HCT116 (cell line): Measurements from ENCODE around the gene PFDN4. TPM values are rescaled to one million over a fixed set of nuclear protein-coding genes. Genes with fewer than 3 reads are reported as not detected.
A peak's percentile ranks its signal among the peaks of the same experiment; 100 is the strongest.

Experiments used
- ATAC-seq: fragments of 200-7000 bp; cut with Tn5 transposase; 2 replicates; pipeline ENCODE4 v1.9.1; 2020; ENCODE audit warnings: mild to moderate bottlenecking, moderate library complexity
- BruUV-seq: library from RNA; stranded (reverse); fragments of 400-500 nt; replicated peaks from 2 replicates; lab custom pipeline; 2021; lab: Mats Ljungman, UMichigan
- CTCF ChIA-PET: fragments of 300-600 bp; sonication (Branson Sonifier 250); formaldehyde crosslinking; loops from one replicate; lab custom pipeline; 2021; ENCODE audit warnings: antibody characterized with exemption; lab: Charles Lee
- POLR2A ChIA-PET: fragments of 300-600, 350-600 bp; sonication (Branson Sonifier 250); formaldehyde crosslinking; loops from one replicate; lab custom pipeline; 2021; ENCODE audit warnings: antibody characterized with exemption; lab: Charles Lee
- RAD21 ChIA-PET, 2 experiments: fragments of 300-600 bp; sonication (Branson Sonifier 250); formaldehyde crosslinking; loops; one replicate each; lab custom pipeline; 2023; ENCODE audit warnings: low total read pairs in 2 of 2; ENCODE audit not compliant: uncharacterized antibody in 2 of 2, unreplicated experiment in 2 of 2, low non-redundant PET in 1 of 2; lab: Charles Lee
- DNase-seq: peaks from one replicate; pipeline ENCODE4 v3.0.0-alpha.2; 2010; ENCODE audit warnings: low read depth, low spot score
- H2AFZ ChIP-seq: fragments of 200-600 bp; shearing (Covaris generic), sonication (generic); 2 replicates; pipeline ENCODE4 v1.6.1; 2017; ENCODE audit warnings: low read depth, mixed run types, mixed read lengths, antibody characterized with exemption, low read length; ENCODE audit not compliant: poor library complexity, severe bottlenecking
- H3K27ac ChIP-seq: 2 replicates; pipeline ENCODE4 v1.5.1; 2012; ENCODE audit warnings: low read depth, low read length
- H3K27me3 ChIP-seq: fragments of 200-600 bp; sonication (generic); 2 replicates; pipeline ENCODE4 v1.6.1; 2016; ENCODE audit warnings: mixed run types, low read length, mixed read lengths; ENCODE audit not compliant: insufficient read depth
- H3K36me3 ChIP-seq, 2 experiments: fragments of 200-500 bp in 1 of 2; fragments of 200-600 bp in 1 of 2; sonication (Bioruptor generic) in 1 of 2; sonication (generic) in 1 of 2; 2 replicates each; pipeline versions ENCODE4 v1.5.1 to v1.6.1; 2014 to 2016; ENCODE audit warnings: low read length in 2 of 2, inconsistent platforms in 1 of 2, mixed read lengths in 1 of 2, mixed run types in 1 of 2; ENCODE audit not compliant: insufficient read depth in 2 of 2, control insufficient read depth in 1 of 2
- H3K4me1 ChIP-seq, 2 experiments: fragments of 200-600 bp in 1 of 2; sonication (generic) in 1 of 2; 2 replicates each; pipeline versions ENCODE4 v1.5.1 to v1.6.1; 2012 to 2017; ENCODE audit warnings: low read length in 2 of 2, inconsistent platforms in 1 of 2, mild to moderate bottlenecking in 1 of 2, mixed read lengths in 1 of 2, mixed run types in 1 of 2, moderate library complexity in 1 of 2; ENCODE audit not compliant: insufficient read depth in 2 of 2, control insufficient read depth in 1 of 2
- H3K4me2 ChIP-seq: fragments of 200-600 bp; sonication (generic); 2 replicates; pipeline ENCODE4 v1.6.1; 2017; ENCODE audit warnings: mixed run types, low read length, mixed read lengths
- H3K4me3 ChIP-seq, 2 experiments: fragments of 200-600 bp in 1 of 2; sonication (generic) in 1 of 2; replicated peaks in 1 of 2; 2 replicates each; pipeline ENCODE4 v1.5.1; 2011 to 2016; ENCODE audit warnings: low read length in 2 of 2, control low read depth in 1 of 2, low read depth in 1 of 2, mild to moderate bottlenecking in 1 of 2, mixed read lengths in 1 of 2, mixed run types in 1 of 2
- H3K79me2 ChIP-seq: fragments of 200-600 bp; sonication (generic); 2 replicates; pipeline ENCODE4 v1.6.1; 2017; ENCODE audit warnings: mild to moderate bottlenecking, mixed run types, low read length, moderate library complexity, mixed read lengths; ENCODE audit not compliant: insufficient read depth
- H3K9ac ChIP-seq: fragments of 200-600 bp; sonication (generic); 2 replicates; pipeline ENCODE4 v1.6.1; 2016; ENCODE audit warnings: low read length, mixed read lengths
- H3K9me2 ChIP-seq: fragments of 200-600 bp; sonication (generic), shearing (Covaris generic); 2 replicates; pipeline ENCODE4 v1.6.1; 2017; ENCODE audit warnings: mixed run types, mild to moderate bottlenecking, moderate library complexity; ENCODE audit not compliant: insufficient read depth
- H3K9me3 ChIP-seq, 2 experiments: fragments of 200-500 bp in 1 of 2; fragments of 200-600 bp in 1 of 2; sonication (Bioruptor generic) in 1 of 2; sonication (generic) in 1 of 2; 2 replicates each; pipeline ENCODE4 v1.6.1; 2014 to 2017; ENCODE audit warnings: low read length in 2 of 2, mixed read lengths in 2 of 2, inconsistent platforms in 1 of 2, low read depth in 1 of 2, mild to moderate bottlenecking in 1 of 2, mixed run types in 1 of 2, moderate library complexity in 1 of 2; ENCODE audit not compliant: control insufficient read depth in 1 of 2, insufficient read depth in 1 of 2
- H4K20me1 ChIP-seq: fragments of 200-600 bp; sonication (generic), shearing (Covaris generic); 2 replicates; pipeline ENCODE4 v1.6.1; 2017; ENCODE audit warnings: mixed run types, mild to moderate bottlenecking, moderate library complexity; ENCODE audit not compliant: insufficient read depth
- EGR1 ChIP-seq: IDR thresholded peaks from 2 replicates; pipeline ENCODE4 v1.6.1; 2012; ENCODE audit warnings: low read depth
- EZH2phosphoT487 ChIP-seq: fragments of 200-600 bp; IDR thresholded peaks from 2 replicates; pipeline ENCODE4 v1.6.1; 2018; ENCODE audit warnings: antibody characterized with exemption, borderline replicate concordance
- POLR2A ChIP-seq: IDR thresholded peaks from 2 replicates; pipeline ENCODE4 v1.7.0; 2011; ENCODE audit warnings: borderline replicate concordance; ENCODE audit not compliant: insufficient read depth, insufficient read length; ENCODE audit errors: extremely low read depth
- POLR2AphosphoS5 ChIP-seq: IDR thresholded peaks from 2 replicates; pipeline ENCODE4 v1.6.1; 2011; ENCODE audit warnings: mild to moderate bottlenecking, low read depth, low read length, moderate library complexity
- RAD21 ChIP-seq: IDR thresholded peaks from 2 replicates; pipeline ENCODE4 v1.6.1; 2012; ENCODE audit warnings: low read depth, mild to moderate bottlenecking
- SIN3A ChIP-seq: IDR thresholded peaks from 2 replicates; pipeline ENCODE4 v1.6.1; 2012; ENCODE audit warnings: low read depth
- SP1 ChIP-seq: IDR thresholded peaks from 2 replicates; pipeline ENCODE4 v1.6.1; 2012; ENCODE audit warnings: low read depth
- SRF ChIP-seq: IDR thresholded peaks from 2 replicates; pipeline ENCODE4 v1.6.1; 2012; ENCODE audit warnings: low read depth
- ZFX ChIP-seq: fragments of 450-650 bp; IDR thresholded peaks from 2 replicates; pipeline ENCODE4 v1.6.1; 2017
- intact Hi-C: fragments of 100-400 bp; cut with micrococcal nuclease; formaldehyde crosslinking; loops from 2 replicates; pipeline ENCODE4 v1.10.0; 2022
- total RNA-seq: library from RNA; stranded (reverse); gene quantifications from one replicate; pipeline ENCODE4 v1.2.1, GENCODE V29; 2021; ENCODE audit not compliant: unreplicated experiment
- TF ChIP-seq, protein P1 (sequence below): IDR thresholded peaks from 2 replicates; pipeline ENCODE4 v1.6.1; 2012

The PFDN4 gene
- total RNA-seq, 1 experiment from 2014 or later = 71.5 TPM

DNA sequence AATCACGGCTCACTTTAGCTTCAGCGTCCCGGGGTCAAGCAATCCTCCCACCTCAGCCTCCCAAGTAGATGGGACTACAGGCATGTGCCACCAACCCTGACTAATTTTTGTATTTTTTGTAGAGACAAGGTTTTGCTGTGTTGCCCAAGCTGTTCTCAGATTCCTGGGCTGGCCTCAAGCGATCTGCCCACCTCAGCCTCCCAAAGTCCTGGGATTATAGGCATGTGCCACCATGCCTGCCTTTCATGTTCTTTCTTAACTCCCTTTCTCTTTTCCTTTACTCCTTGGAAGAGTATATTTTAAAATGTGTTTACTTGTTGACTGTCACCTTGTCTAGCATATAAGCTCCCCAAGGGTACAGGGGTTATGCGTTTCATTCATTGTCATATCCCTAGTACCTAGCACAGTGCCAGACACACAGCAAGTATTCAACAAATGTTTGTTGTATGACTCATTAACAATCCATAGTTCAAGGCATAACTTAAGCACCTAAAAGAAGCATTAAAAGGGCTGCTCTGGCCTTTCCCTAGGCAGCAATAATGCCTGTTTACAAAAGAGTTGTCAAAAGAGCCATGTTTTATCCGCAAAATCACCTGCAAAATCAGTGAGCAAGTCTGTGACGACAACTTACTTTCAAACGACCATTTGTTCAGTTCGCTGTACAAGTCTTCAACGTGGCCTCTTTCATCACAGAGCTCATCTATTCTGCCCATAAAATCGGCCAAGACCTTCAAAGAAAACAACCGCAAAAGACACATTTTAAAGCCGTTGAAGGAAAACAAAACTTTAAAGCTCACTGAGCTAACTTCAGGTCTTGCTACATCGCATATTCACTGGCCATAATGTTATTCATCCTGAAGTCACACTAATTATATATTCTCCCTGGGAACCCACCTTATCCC lies 38.7 kb upstream of the PFDN4 start (continued):
- no peak for TF ChIP-seq SRF
- TF ChIP-seq, protein P1, sequence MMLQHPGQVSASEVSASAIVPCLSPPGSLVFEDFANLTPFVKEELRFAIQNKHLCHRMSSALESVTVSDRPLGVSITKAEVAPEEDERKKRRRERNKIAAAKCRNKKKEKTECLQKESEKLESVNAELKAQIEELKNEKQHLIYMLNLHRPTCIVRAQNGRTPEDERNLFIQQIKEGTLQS = no peak
- no peak for TF ChIP-seq EGR1
- no peak for TF ChIP-seq EZH2phosphoT487
- TF ChIP-seq RAD21 = no peak
- no peak for TF ChIP-seq ZFX

DNA sequence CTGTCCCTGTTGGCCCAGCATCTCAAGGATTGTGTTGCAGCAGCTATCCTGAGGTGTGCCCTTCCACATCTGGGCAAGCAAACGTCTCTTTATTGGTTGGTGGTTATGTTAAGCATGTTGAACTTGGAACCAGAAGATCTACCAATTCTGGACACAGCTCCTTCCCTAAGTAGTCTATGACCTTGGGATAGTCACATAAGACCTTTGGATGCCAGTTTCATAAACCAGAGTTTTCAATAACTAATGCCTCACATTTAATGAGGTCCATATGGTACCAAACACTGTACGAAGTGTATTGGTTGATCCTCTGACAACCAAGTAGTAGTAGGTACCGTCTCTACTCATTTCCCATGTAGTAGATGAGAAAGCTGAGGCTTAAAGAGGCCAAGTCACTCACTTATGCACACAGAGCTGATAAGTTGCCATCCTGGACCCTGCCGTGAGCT lies 37.8 kb upstream of the PFDN4 start:
- CTCF ChIA-PET = interaction anchor here (1.0 to 3.7 kb wide), 3 partner anchors 13 to 66 kb away, joined by 3 to 15 read pairs (median 4); no protein-coding TSS in a partner anchor
- H3K4me1 ChIP-seq = peaks cover 79 to 95% of the 10 kb centered on the region in 2 experiments
- TF ChIP-seq SIN3A (0 out of 2 replicates have a peak, but pooled peaks have one; percentile 5), POLR2AphosphoS5 (peak; percentile 17; the same call in 1 of the 2 replicates), POLR2A (peak; percentile 75), SP1 (no peak)
- TF ChIP-seq, all 23 proteins: peak for 3
- H3K4me3 ChIP-seq = peak overlapping the region; percentile 40 to 44
- H3K9me2 ChIP-seq = no peaks in the 10 kb centered on the region
- intact Hi-C loops = loop anchor here (5.0 kb wide), 1 partner anchor 48 kb away; no protein-coding TSS in a partner anchor
- H3K36me3 ChIP-seq = peaks cover under 1 to 16% of the 10 kb centered on the region in 2 experiments; a peak in 2 of 4 replicates
- peaks cover 62% of the 10 kb centered on the region; the same call in 1 of the 2 replicates for H3K79me2 ChIP-seq
- peak overlapping the region; percentile 94 for H3K27ac ChIP-seq
- no peaks in the 10 kb centered on the region for H3K9me3 ChIP-seq
- no peaks in the 10 kb centered on the region for H3K27me3 ChIP-seq
- DNase-seq = no peak
- no peak overlapping the region for H2AFZ ChIP-seq
- peak; percentile 15 for ATAC-seq
- H3K4me2 ChIP-seq = peak overlapping the region; percentile 94
- POLR2A ChIA-PET = interaction anchor here (0.9 to 2.3 kb wide), 6 partner anchors 9 to 43 kb away, joined by 3 to 14 read pairs (median 4); no protein-coding TSS in a partner anchor
- RAD21 ChIA-PET = interaction anchor here (1.1 to 2.4 kb wide), 2 partner anchors 31 to 73 kb away, joined by 4 to 10 read pairs; no protein-coding TSS in a partner anchor
- no TSS peak for BruUV-seq
- H3K9ac ChIP-seq = peak overlapping the region; percentile 82
- no peaks in the 10 kb centered on the region for H4K20me1 ChIP-seq
